ENCODE data around the gene TP53I13. TPM values are rescaled to one million over a fixed set of nuclear protein-coding genes. Genes with fewer than 3 reads are reported as not detected.

The TP53I13 gene
- total RNA-seq, 1 donor from 2014 or later, result 40.2 TPM

GRCh38 chr17:29579866-29580771 lies 11.6 kb downstream of the TP53I13 start:
- peak; percentile 57 for DNase-seq (ENCODE audit: low spot score, unreplicated experiment)
- no peaks in the 10 kb centered on the region for H3K27me3 Mint-ChIP-seq
- no peak overlapping the region for H3K4me3 Mint-ChIP-seq (ENCODE audit: low read depth)
- peak; percentile 75 for TF ChIP-seq CTCF (IDR thresholded peaks at IDR 0.05; ENCODE audit: unreplicated experiment)
- H3K27ac Mint-ChIP-seq, result no peak overlapping the region
- peaks cover 14% of the 10 kb centered on the region for H3K36me3 Mint-ChIP-seq (ENCODE audit: insufficient read depth)
- peaks cover 11% of the 10 kb centered on the region for H3K4me1 Mint-ChIP-seq (ENCODE audit: low read depth)
- H3K9me3 Mint-ChIP-seq (ENCODE audit: low read depth), result no peaks in the 10 kb centered on the region

GRCh38 chr17:29581583-29582253 lies 13.2 kb downstream of the TP53I13 start:
- no peak for TF ChIP-seq CTCF (IDR thresholded peaks at IDR 0.05; ENCODE audit: unreplicated experiment)
- peaks cover 9% of the 10 kb centered on the region for H3K4me1 Mint-ChIP-seq (ENCODE audit: low read depth)
- H3K9me3 Mint-ChIP-seq (ENCODE audit: low read depth), result no peaks in the 10 kb centered on the region
- H3K27me3 Mint-ChIP-seq, result no peaks in the 10 kb centered on the region
- no peak for DNase-seq (ENCODE audit: low spot score, unreplicated experiment)
- no peak overlapping the region for H3K4me3 Mint-ChIP-seq (ENCODE audit: low read depth)
- no peak overlapping the region for H3K27ac Mint-ChIP-seq
- H3K36me3 Mint-ChIP-seq (ENCODE audit: insufficient read depth), result peaks cover 14% of the 10 kb centered on the region

GRCh38 chr17:29582254-29582765 lies 13.8 kb downstream of the TP53I13 start:
- H3K4me1 Mint-ChIP-seq (ENCODE audit: low read depth), result peaks cover 9% of the 10 kb centered on the region

GRCh38 chr17:29582772-29583171 lies 14.3 kb downstream of the TP53I13 start:
- DNase-seq (ENCODE audit: low spot score, unreplicated experiment), result no peak
- peaks cover 9% of the 10 kb centered on the region for H3K4me1 Mint-ChIP-seq (ENCODE audit: low read depth)
- no peaks in the 10 kb centered on the region for H3K9me3 Mint-ChIP-seq (ENCODE audit: low read depth)
- peaks cover 13% of the 10 kb centered on the region for H3K36me3 Mint-ChIP-seq (ENCODE audit: insufficient read depth)
- no peak for TF ChIP-seq CTCF (IDR thresholded peaks at IDR 0.05; ENCODE audit: unreplicated experiment)
- no peaks in the 10 kb centered on the region for H3K27me3 Mint-ChIP-seq
- H3K4me3 Mint-ChIP-seq (ENCODE audit: low read depth), result no peak overlapping the region
- no peak overlapping the region for H3K27ac Mint-ChIP-seq

More at GRCh38 chr17:29582254-29582765, 13.8 kb downstream of the TP53I13 start:
- no peak for DNase-seq (ENCODE audit: low spot score, unreplicated experiment)
- H3K27me3 Mint-ChIP-seq, result no peaks in the 10 kb centered on the region
- no peak for TF ChIP-seq CTCF (IDR thresholded peaks at IDR 0.05; ENCODE audit: unreplicated experiment)
- no peak overlapping the region for H3K4me3 Mint-ChIP-seq (ENCODE audit: low read depth)
- H3K27ac Mint-ChIP-seq, result no peak overlapping the region
- H3K9me3 Mint-ChIP-seq (ENCODE audit: low read depth), result no peaks in the 10 kb centered on the region
- peaks cover 14% of the 10 kb centered on the region for H3K36me3 Mint-ChIP-seq (ENCODE audit: insufficient read depth)

Data from progenitor cell of endocrine pancreas (in vitro differentiated cells).